Adrenal gland (tissue), 12 donors: ENCODE measurements around the gene PRG2. TPM values are rescaled to one million over a fixed set of nuclear protein-coding genes. Genes with fewer than 3 reads are reported as not detected.

Source experiments
- DNase-seq, 7 donors: peaks; one replicate each; pipeline ENCODE4 v3.0.0-alpha.2; 2019 to 2020
- H3K27ac ChIP-seq, 5 donors: fragments of 200-600 bp; sonication (generic) in 4 of 5; 1 replicate in 3 of 5; 2 replicates in 2 of 5; pipeline versions ENCODE4 v1.5.1 to v1.8.0; 2016 to 2020; ENCODE audit warnings: mild to moderate bottlenecking in 1 of 5
- H3K27me3 ChIP-seq: fragments of 200-600 bp; 2 replicates; pipeline ENCODE4 v1.8.0; 2021
- H3K36me3 ChIP-seq, 2 donors: fragments of 200-600 bp; replicated peaks in 1 of 2; 1 replicate in 1 of 2; 2 replicates in 1 of 2; pipeline versions ENCODE4 v1.5.1 to v1.8.0; 2018 to 2022
- H3K4me1 ChIP-seq, 2 donors: fragments of 200-600 bp; replicated peaks in 1 of 2; 1 replicate in 1 of 2; 2 replicates in 1 of 2; pipeline versions ENCODE4 v1.5.1 to v1.8.0; 2018 to 2021
- H3K4me3 ChIP-seq, 4 donors: fragments of 200-600 bp; sonication (generic) in 3 of 4; one replicate each; pipeline ENCODE4 v1.5.1; 2016 to 2018
- H3K9me3 ChIP-seq, 3 donors: fragments of 200-600 bp; sonication (generic) in 1 of 3; replicated peaks in 1 of 3; 1 replicate in 2 of 3; 2 replicates in 1 of 3; pipeline versions ENCODE4 v1.5.1 to v1.8.0; 2016 to 2021
- CTCF ChIP-seq, 6 experiments: fragments of 450-650 bp in 4 of 6; fragments of 200-600 bp in 2 of 6; sonication (generic) in 1 of 6; IDR thresholded peaks; 1 replicate in 5 of 6; 2 replicates in 1 of 6; pipeline versions ENCODE4 v1.5.1 to v1.8.0; 2016 to 2021; ENCODE audit warnings: antibody characterized with exemption in 6 of 6, mild to moderate bottlenecking in 2 of 6, moderate library complexity in 1 of 6
- POLR2A ChIP-seq, 2 donors: fragments of 450-650 bp; IDR thresholded peaks; one replicate each; pipeline ENCODE4 v1.6.1; 2017; ENCODE audit warnings: antibody characterized with exemption in 2 of 2, mild to moderate bottlenecking in 2 of 2, moderate library complexity in 1 of 2
- WGBS, 4 donors: extraction: QIAGEN DNeasy Blood & Tissue Kit in 2 of 4; methylation state at CpG; one replicate each; pipeline versions ENCODE4 v1.1.5 to v1.1.7; 2013 to 2017; 5-methylcytosine and 5-hydroxymethylcytosine counted together
- intact Hi-C, 2 donors: fragments of 100-400 bp; cut with DNase I; formaldehyde crosslinking; loops; one replicate each; pipeline versions ENCODE4 v1.14.1 to v1.15.0; 2022 to 2023
- polyA plus RNA-seq, 3 donors: library from polyadenylated mRNA; stranded (reverse); fragments of 200-250 nt in 2 of 3; fragments of 350-450 nt in 1 of 3; fragmentation: Illumina TruSeq in 1 of 3; extraction: RNeasy Lipid Tissue Mini Kit (QIAGEN cat#74804) in 1 of 3; gene quantifications; one replicate each; pipeline ENCODE4 v1.2.3, GENCODE V29; 2013 to 2014
- total RNA-seq, 9 donors: library from RNA; depleted of rRNA in 4 of 9; stranded (reverse); fragments of >200 nt in 4 of 9; fragments of 120-200 nt in 1 of 9; fragmentation: NEBNext Ultra II Directional in 1 of 9; extraction: Animal tissue kit (Norgen Biotek cat#: 25700) in 1 of 9; gene quantifications; one replicate each; pipeline versions ENCODE4 v1.1.0 to v1.2.4, GENCODE V29; 2013 to 2023
- donor health status: healthy with polysubstance abuse.
- donor health status: Bipolar disorder and iron deficiency.
- donor health status: DM: yes; HTN: yes; CAD: no.
- donor health status: DM: no; HTN: no; CAD: no.
- donor health status: DM: no; HTN: no; CAD: no.
- donor health status: DM: yes; HTN: yes; CAD: no.

The PRG2 gene
- total and polyA plus RNA-seq, 12 donors, result 0.24 to 0.97 (median 0.27) TPM; not detected in 8

DNA sequence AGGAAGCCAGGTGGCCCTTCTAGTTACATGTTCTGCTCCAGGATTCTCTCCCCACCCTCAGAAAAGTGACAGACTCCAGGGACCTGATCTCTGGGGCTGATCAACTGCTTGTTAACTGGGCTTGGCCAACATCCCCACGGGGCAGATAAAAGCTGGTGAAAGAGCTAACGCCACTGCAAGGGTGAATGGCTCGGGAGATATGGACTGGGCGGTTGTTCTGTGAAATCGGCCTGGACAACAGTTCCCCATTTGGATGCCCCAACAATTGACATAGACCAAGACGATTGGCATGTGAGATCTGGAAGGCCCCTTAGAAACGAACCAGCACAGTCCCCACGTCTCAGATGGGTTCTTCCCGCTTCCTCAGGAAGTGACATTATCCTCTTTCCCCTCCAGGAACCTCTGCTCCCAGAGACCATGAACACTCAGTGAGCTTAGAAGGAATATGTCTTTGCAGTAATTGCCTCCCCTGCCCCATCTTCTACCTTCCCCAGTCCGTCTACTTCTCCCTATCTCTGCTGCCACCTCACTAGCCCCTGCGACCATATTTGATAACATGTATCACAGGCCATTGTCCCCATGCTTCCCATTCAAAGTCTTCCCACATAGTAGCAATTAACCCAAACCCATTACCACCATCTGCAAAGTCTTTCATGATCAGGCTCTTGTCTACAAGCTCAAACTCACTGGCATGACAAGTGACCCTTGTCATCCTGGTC lies 5.6 kb upstream of the PRG2 start:
- 67 to 83% (median 78%) methylated on average over 8 to 11 of the region's 11 CpGs for WGBS, 4 donors
- no peak for DNase-seq

GRCh38 chr11:57394203-57394965 lies 3.9 kb upstream of the PRG2 start:
- Histone ChIP-seq H3K36me3 (no peaks in the 10 kb centered on the region), H3K9me3 (no peaks in the 10 kb centered on the region), H3K27ac (no peak overlapping the region), H3K4me3 (no peak overlapping the region), H3K27me3 (no peaks in the 10 kb centered on the region), H3K4me1 (no peaks in the 10 kb centered on the region)
- no peak for DNase-seq
- TF ChIP-seq CTCF (IDR thresholded peaks at IDR 0.05) (no peak), POLR2A (IDR thresholded peaks at IDR 0.05) (no peak)
- WGBS, 4 donors, result 67 to 82% (median 69%) methylated on average over 3 to 4 of the region's 4 CpGs
- intact Hi-C loops, result no loop called here

More for the DNA sequence above, 5.6 kb upstream of the PRG2 start:
- Histone ChIP-seq H3K27ac (no peak overlapping the region), H3K4me1 (no peaks in the 10 kb centered on the region), H3K9me3 (no peaks in the 10 kb centered on the region), H3K27me3 (no peaks in the 10 kb centered on the region), H3K4me3 (no peak overlapping the region), H3K36me3 (no peaks in the 10 kb centered on the region)
- intact Hi-C loops, result no loop called here
- TF ChIP-seq CTCF (IDR thresholded peaks at IDR 0.05) (no peak), POLR2A (IDR thresholded peaks at IDR 0.05) (no peak)

GRCh38 chr11:57392763-57393105 lies 2.3 kb upstream of the PRG2 start:
- Histone ChIP-seq H3K4me1 (no peaks in the 10 kb centered on the region), H3K4me3 (no peak overlapping the region), H3K36me3 (no peaks in the 10 kb centered on the region), H3K9me3 (no peaks in the 10 kb centered on the region), H3K27me3 (no peaks in the 10 kb centered on the region), H3K27ac (no peak overlapping the region)
- 76 to 87% (median 83%) methylated on average over 4 of the region's 4 CpGs for WGBS, 4 donors
- DNase-seq, result no peak
- intact Hi-C loops, result no loop called here
- TF ChIP-seq POLR2A (IDR thresholded peaks at IDR 0.05), result no peak
- TF ChIP-seq CTCF (IDR thresholded peaks at IDR 0.05), result no peak

DNA sequence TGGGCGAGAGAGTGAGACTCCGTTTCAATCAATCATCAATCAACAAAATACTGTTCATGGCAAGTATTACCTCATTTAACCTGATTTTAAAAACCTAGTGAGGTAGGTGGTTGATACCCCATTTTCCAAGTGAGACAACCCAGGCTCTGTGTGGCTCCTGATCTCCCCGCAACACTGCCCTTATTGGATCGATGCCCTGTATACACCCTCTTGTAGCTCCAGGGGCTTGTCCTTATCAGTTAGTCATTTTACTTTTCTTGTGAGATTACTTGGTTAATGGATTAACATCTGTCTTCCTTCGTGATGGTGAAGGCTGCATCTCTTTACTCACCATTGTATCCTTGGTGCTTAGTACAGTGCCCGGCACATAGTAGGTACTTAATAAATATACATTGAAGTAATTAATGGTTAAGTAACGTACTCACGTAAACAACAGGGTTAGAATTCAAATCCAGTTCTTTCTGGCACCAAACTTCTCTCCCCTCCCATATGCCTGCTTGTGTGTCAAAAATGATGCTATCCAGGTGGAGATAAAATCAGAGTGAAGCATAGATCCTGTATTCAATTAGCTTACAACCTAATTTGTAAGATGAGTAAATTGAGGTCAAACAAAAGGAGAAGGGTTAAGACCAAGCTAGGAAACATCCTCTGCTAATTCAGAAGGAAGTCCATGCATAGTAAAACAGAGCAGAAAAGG lies 1.8 kb upstream of the PRG2 start:
- Histone ChIP-seq H3K4me3 (no peak overlapping the region), H3K27me3 (no peaks in the 10 kb centered on the region), H3K27ac (no peak overlapping the region), H3K36me3 (no peaks in the 10 kb centered on the region), H3K4me1 (no peaks in the 10 kb centered on the region), H3K9me3 (no peaks in the 10 kb centered on the region)
- intact Hi-C loops, result no loop called here
- no peak for DNase-seq
- no peak for TF ChIP-seq POLR2A (IDR thresholded peaks at IDR 0.05)
- no peak for TF ChIP-seq CTCF (IDR thresholded peaks at IDR 0.05)
- WGBS, 4 donors, result 66 to 76% (median 71%) methylated on average over 8 of the region's 8 CpGs
